C4-2B (cell line): Measurements from ENCODE around the gene FAM110C.
A peak's percentile ranks its signal among the peaks of the same experiment; 100 is the strongest.

Experiments
- H3K27ac ChIP-seq: fragments of 450-650 bp; 2 replicates; pipeline ENCODE4 v1.5.1; 2017
- ZFX ChIP-seq: fragments of 450-650 bp; IDR thresholded peaks from 2 replicates; pipeline ENCODE4 v1.6.1; 2017
- TF ChIP-seq, protein P1 (sequence below): fragments of 450-650 bp; conservative IDR thresholded peaks from 2 replicates; pipeline ENCODE4 v1.5.1; 2017; ENCODE audit warnings: mild to moderate bottlenecking

Gene FAM110C

DNA sequence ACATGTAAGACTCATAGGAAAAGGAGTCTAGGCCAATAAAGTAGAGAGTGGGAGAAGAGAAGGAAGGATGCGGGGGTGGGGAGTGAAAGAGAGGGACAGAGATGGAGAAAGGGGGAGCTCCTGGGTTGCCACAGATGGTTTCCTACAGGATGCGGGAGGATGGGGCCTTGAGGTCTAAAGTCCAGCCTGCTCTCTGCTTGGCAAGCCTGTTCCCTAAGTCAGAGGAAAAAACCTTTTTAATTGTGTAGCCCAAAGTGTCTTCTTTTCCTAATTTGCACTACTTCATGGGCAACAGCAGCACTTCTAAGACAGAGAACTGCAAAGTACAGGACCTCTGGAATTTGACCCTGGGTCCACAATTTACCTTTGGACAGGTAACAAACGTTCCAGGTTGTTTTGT, 1.4 kb upstream of the FAM110C start:
- no peak overlapping the region; the same call in 1 of the 2 replicates for H3K27ac ChIP-seq
- TF ChIP-seq, protein P1, sequence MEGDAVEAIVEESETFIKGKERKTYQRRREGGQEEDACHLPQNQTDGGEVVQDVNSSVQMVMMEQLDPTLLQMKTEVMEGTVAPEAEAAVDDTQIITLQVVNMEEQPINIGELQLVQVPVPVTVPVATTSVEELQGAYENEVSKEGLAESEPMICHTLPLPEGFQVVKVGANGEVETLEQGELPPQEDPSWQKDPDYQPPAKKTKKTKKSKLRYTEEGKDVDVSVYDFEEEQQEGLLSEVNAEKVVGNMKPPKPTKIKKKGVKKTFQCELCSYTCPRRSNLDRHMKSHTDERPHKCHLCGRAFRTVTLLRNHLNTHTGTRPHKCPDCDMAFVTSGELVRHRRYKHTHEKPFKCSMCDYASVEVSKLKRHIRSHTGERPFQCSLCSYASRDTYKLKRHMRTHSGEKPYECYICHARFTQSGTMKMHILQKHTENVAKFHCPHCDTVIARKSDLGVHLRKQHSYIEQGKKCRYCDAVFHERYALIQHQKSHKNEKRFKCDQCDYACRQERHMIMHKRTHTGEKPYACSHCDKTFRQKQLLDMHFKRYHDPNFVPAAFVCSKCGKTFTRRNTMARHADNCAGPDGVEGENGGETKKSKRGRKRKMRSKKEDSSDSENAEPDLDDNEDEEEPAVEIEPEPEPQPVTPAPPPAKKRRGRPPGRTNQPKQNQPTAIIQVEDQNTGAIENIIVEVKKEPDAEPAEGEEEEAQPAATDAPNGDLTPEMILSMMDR = no peak
- no peak for TF ChIP-seq ZFX

DNA sequence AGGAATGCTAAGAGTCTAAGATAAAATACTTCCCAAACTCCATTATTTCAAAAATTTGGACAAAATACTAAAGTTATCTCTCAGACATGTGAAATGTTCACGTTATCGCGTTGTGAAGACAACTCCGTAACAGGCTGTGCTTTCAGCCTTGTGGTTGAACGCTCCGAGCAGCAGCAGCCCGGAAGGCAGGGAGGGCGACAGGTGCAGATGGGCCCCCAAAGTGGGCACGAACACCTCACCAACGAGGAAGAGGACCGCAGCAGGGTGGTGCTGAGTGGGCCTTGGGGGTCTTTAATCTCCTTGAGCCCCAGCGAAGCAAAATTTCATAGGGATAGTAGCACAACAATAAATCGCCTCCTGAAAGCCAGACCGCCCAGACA, 1.0 kb upstream of the FAM110C start:
- TF ChIP-seq ZFX = no peak
- TF ChIP-seq, protein P1 = no peak
- peak overlapping the region; percentile 64 for H3K27ac ChIP-seq

GRCh38 chr2:46131-46470, 204 bp downstream of the FAM110C start:
- peak overlapping the region; percentile 64 for H3K27ac ChIP-seq
- TF ChIP-seq, protein P1 = no peak
- TF ChIP-seq ZFX = no peak

DNA sequence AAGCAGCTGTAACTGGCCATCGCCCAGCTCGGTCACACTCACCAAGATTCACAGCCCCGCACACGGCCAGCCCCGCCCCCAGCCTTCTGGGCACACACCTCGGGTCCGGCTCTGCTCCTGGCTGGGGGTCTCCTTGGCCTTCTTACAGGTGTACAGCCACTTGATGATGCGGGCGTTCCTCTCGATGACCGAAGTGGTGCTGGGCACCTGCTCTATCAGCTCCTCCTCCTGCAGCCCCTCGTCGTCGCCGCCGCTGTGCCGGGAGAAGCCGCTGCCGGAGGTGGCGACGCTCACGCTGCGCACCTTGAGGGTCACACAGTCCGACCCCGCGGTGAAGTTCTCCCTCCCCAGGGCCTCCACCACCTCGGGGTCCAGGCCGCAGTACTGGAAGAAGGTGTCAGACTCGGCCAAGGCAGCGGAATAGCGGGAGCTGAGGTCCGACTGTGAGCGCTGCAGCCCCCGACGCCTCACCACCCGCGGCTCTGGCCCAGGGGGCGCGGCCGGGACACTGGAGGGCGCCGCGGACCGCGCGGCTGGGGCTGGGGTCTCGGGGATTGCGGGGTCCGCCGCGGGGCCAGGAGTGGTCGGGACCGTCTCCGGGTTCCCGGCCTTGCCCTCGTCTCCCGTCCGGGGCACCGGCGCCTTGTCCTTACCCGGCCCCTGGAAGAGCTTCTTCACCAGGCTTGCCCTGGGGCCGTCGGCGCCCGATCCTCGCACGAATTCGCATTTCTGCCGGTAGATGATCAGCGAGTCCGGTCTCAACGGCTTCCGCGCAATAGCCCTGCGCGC, 769 bp downstream of the FAM110C start:
- TF ChIP-seq ZFX = no peak
- TF ChIP-seq, protein P1 = no peak
- peak overlapping the region; percentile 64 for H3K27ac ChIP-seq

DNA sequence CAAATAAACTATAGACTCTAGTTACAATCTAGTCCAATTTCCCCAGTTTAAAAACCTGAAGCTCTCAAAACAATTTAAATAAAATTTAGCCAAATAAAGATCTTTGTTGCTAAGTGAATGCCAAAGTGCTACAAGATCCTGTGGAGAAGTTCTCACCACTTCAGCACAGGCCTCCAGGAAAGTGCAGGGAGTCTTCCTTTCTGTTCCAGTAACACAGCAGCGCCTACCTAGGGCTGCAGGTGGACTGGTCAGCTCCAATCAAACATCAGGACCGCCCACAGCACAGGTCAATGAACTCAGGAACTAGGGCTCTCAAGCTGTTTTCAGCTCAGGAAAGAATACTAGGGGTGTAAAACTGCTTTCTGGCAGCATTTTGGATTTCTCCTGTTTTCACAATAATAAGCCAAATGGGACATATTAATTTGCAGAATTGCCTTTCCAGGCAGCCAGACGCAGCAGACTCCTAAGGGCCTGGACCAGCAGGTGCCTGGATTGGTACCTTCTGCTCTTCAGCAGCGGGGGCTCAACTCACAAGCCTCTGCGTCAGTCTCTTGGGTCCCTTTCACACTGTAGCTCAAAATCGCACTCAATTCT, 1.5 kb downstream of the FAM110C start:
- TF ChIP-seq ZFX = no peak
- TF ChIP-seq, protein P1 = no peak
- H3K27ac ChIP-seq = no peak overlapping the region

DNA sequence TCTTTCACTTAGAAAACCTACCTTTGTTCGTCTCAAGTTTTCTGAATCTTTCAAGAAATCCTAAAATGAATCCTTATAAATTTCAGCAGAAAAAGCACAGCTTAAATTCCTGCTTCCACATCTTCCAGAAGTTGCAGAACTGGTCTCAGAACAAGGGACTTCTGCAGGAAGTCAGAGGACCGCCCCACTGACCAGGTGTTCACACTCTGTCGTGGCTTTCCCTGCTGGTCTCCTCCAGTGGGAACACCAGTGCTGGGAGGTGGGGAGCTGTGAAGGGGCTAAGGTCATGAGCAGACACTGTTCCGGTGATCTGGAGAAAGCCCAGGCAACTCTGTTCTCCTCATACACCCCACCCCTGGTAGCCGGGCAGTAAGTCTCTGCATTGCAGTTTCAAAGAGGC, 3.5 kb downstream of the FAM110C start:
- H3K27ac ChIP-seq = no peak overlapping the region
- no peak for TF ChIP-seq ZFX
- TF ChIP-seq, protein P1 = no peak

DNA sequence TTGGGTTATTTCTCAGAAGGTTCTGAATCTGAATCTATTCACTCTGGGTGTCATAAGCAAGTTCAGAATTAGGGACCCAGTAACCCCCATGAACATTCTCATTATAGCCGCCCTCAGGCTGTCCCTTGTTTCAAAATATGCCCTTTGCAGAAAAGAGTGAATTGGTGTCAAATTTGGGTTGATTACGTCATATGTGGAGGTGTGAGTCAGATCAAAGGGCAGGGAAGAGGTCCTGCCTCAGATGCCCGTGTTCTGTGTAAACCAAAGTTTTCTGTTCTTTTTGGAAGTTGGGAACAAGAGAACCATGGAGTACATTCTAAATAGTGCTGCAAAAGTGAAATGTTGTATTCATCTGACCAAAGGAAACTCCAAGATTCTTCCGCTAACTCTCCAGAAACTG, 5.8 kb downstream of the FAM110C start:
- TF ChIP-seq, protein P1 = no peak
- no peak for TF ChIP-seq ZFX
- no peak overlapping the region for H3K27ac ChIP-seq
